Spleen (tissue), 7 donors: ENCODE data around the gene GRK5.

Experiments used
- POLR2A ChIP-seq, 3 donors: fragments of 450-650 bp; IDR thresholded peaks; one replicate each; pipeline ENCODE4 v1.5.1; 2017; ENCODE audit warnings: antibody characterized with exemption in 3 of 3, mild to moderate bottlenecking in 1 of 3
- POLR2AphosphoS5 ChIP-seq, 3 donors: sonication (generic); formaldehyde crosslinking; IDR thresholded peaks; one replicate each; pipeline ENCODE4 v1.5.1; 2017; ENCODE audit warnings: antibody characterized with exemption in 3 of 3
- TF ChIP-seq, protein P1 (sequence below), 11 experiments: fragments of 200-600 bp in 7 of 11; fragments of 450-650 bp in 4 of 11; sonication (generic) in 4 of 11; IDR thresholded peaks in 8 of 11; conservative IDR thresholded peaks in 3 of 11; 1 replicate in 7 of 11; 2 replicates in 4 of 11; pipeline versions ENCODE4 v1.4.0 to v1.8.0; 2016 to 2021; ENCODE audit warnings: antibody characterized with exemption in 11 of 11, inconsistent platforms in 4 of 11, mild to moderate bottlenecking in 1 of 11
- donor health status: DM: no; HTN: no; CAD: no; lungs with moderate emphysema.
- donor health status: DM: no; HTN: no; CAD: no.
- donor health status: DM: no; HTN: no; CAD: no.

DNA sequence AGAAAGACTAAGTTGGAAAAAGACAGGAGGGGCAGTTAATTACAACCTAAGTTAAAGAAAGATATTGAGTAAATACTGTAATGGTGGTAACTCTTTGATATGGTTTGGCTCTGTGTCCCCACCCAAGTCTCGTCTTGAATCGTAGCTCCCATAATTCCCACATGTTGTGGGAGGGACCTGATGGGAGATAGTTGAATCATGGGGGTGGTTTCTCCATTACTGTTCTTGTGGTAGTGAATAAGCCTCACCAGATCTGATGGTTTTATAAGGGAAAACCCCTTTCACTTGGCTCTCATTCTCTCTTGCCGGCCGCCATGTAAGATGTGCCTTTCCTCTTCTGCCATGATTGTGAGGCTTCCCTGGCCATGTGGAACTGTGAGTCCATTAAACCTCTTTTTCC is 143.8 kb downstream of the GRK5 start:
- TF ChIP-seq, protein P1, sequence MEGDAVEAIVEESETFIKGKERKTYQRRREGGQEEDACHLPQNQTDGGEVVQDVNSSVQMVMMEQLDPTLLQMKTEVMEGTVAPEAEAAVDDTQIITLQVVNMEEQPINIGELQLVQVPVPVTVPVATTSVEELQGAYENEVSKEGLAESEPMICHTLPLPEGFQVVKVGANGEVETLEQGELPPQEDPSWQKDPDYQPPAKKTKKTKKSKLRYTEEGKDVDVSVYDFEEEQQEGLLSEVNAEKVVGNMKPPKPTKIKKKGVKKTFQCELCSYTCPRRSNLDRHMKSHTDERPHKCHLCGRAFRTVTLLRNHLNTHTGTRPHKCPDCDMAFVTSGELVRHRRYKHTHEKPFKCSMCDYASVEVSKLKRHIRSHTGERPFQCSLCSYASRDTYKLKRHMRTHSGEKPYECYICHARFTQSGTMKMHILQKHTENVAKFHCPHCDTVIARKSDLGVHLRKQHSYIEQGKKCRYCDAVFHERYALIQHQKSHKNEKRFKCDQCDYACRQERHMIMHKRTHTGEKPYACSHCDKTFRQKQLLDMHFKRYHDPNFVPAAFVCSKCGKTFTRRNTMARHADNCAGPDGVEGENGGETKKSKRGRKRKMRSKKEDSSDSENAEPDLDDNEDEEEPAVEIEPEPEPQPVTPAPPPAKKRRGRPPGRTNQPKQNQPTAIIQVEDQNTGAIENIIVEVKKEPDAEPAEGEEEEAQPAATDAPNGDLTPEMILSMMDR (IDR thresholded peaks at IDR 0.05 in 8 of 11, conservative IDR thresholded peaks at IDR 0.05 in 3 of 11): no peak
- no peak for TF ChIP-seq POLR2A (IDR thresholded peaks at IDR 0.05)
- no peak for TF ChIP-seq POLR2AphosphoS5 (IDR thresholded peaks at IDR 0.05)
